Astrocyte (in vitro differentiated cells and primary cell): ENCODE results near the gene ALDOB. TPM values are rescaled to one million over a fixed set of nuclear protein-coding genes. Genes with fewer than 3 reads are reported as not detected.

ENCODE experiments used
- DNase-seq: peaks from one replicate; pipeline ENCODE4 v3.0.0-alpha.2; 2010; ENCODE audit warnings: low read depth
- FAIRE-seq: peaks from 2 replicates; lab custom pipeline; 2011; peaks lifted over from hg19 to GRCh38; lab: Jason Lieb, UNC
- H2AFZ ChIP-seq: 2 replicates; pipeline ENCODE4 v1.6.0; 2012; ENCODE audit warnings: low read depth, low read length, inconsistent platforms
- H3K27ac ChIP-seq: 2 replicates; pipeline ENCODE4 v1.5.1; 2011; ENCODE audit warnings: low read depth, low read length, inconsistent platforms
- H3K27me3 ChIP-seq: 2 replicates; pipeline ENCODE4 v1.6.0; 2011; ENCODE audit warnings: low read length, inconsistent platforms; ENCODE audit not compliant: insufficient read depth
- H3K36me3 ChIP-seq: 2 replicates; pipeline ENCODE4 v1.5.1; 2011; ENCODE audit warnings: low read length, inconsistent platforms; ENCODE audit not compliant: insufficient read depth
- H3K4me1 ChIP-seq: 2 replicates; pipeline ENCODE4 v1.5.1; 2011; ENCODE audit warnings: low read length, inconsistent platforms; ENCODE audit not compliant: insufficient read depth
- H3K4me2 ChIP-seq: 2 replicates; pipeline ENCODE4 v1.6.0; 2012; ENCODE audit warnings: low read length, inconsistent platforms
- H3K4me3 ChIP-seq: 2 replicates; pipeline ENCODE4 v1.5.1; 2011; ENCODE audit warnings: low read depth, mild to moderate bottlenecking, low read length, inconsistent platforms; ENCODE audit not compliant: insufficient read depth
- H3K79me2 ChIP-seq: 2 replicates; pipeline ENCODE4 v1.6.0; 2012; ENCODE audit warnings: mild to moderate bottlenecking, low read length, inconsistent platforms; ENCODE audit not compliant: insufficient read depth
- H3K9ac ChIP-seq: 2 replicates; pipeline ENCODE4 v1.6.0; 2012; ENCODE audit warnings: mild to moderate bottlenecking, low read length, inconsistent platforms
- H3K9me3 ChIP-seq: 2 replicates; pipeline ENCODE4 v1.5.1; 2012; ENCODE audit warnings: low read depth, mild to moderate bottlenecking, low read length, inconsistent platforms; ENCODE audit not compliant: insufficient read depth
- H4K20me1 ChIP-seq: 2 replicates; pipeline ENCODE4 v1.6.0; 2012; ENCODE audit warnings: low read length, inconsistent platforms; ENCODE audit not compliant: insufficient read depth
- H3K27ac Mint-ChIP-seq: one replicate; pipeline ENCODE4 v1.8.0; 2021; ENCODE audit warnings: mild to moderate bottlenecking, mixed read lengths; ENCODE audit not compliant: unreplicated experiment
- H3K27me3 Mint-ChIP-seq: one replicate; pipeline ENCODE4 v1.8.0; 2021; ENCODE audit warnings: low read depth, mixed read lengths; ENCODE audit not compliant: unreplicated experiment
- H3K36me3 Mint-ChIP-seq: one replicate; pipeline ENCODE4 v1.8.0; 2021; ENCODE audit warnings: low read depth, mixed read lengths; ENCODE audit not compliant: unreplicated experiment
- H3K4me1 Mint-ChIP-seq: one replicate; pipeline ENCODE4 v1.8.0; 2021; ENCODE audit warnings: low read depth, mixed read lengths; ENCODE audit not compliant: unreplicated experiment
- H3K4me3 Mint-ChIP-seq: one replicate; pipeline ENCODE4 v1.8.0; 2021; ENCODE audit warnings: mild to moderate bottlenecking, moderate library complexity, mixed read lengths; ENCODE audit not compliant: unreplicated experiment
- H3K9me3 Mint-ChIP-seq: one replicate; pipeline ENCODE4 v1.8.0; 2021; ENCODE audit warnings: mild to moderate bottlenecking, mixed read lengths; ENCODE audit not compliant: unreplicated experiment
- EZH2 ChIP-seq: IDR thresholded peaks from 2 replicates; pipeline ENCODE4 v1.6.1; 2012; ENCODE audit warnings: mild to moderate bottlenecking, low read length, inconsistent platforms; ENCODE audit not compliant: insufficient read depth
- total RNA-seq: library from RNA; stranded (reverse); gene quantifications from 2 replicates; pipeline ENCODE4 v1.2.1, GENCODE V29; 2021
- TF ChIP-seq, protein P1 (sequence below): IDR thresholded peaks from 2 replicates; pipeline ENCODE4 v1.5.1; 2011; ENCODE audit warnings: low read depth, mild to moderate bottlenecking, inconsistent platforms, low read length, moderate library complexity; ENCODE audit not compliant: insufficient read depth

The ALDOB gene
- total RNA-seq, 1 donor from 2014 or later = not detected

DNA sequence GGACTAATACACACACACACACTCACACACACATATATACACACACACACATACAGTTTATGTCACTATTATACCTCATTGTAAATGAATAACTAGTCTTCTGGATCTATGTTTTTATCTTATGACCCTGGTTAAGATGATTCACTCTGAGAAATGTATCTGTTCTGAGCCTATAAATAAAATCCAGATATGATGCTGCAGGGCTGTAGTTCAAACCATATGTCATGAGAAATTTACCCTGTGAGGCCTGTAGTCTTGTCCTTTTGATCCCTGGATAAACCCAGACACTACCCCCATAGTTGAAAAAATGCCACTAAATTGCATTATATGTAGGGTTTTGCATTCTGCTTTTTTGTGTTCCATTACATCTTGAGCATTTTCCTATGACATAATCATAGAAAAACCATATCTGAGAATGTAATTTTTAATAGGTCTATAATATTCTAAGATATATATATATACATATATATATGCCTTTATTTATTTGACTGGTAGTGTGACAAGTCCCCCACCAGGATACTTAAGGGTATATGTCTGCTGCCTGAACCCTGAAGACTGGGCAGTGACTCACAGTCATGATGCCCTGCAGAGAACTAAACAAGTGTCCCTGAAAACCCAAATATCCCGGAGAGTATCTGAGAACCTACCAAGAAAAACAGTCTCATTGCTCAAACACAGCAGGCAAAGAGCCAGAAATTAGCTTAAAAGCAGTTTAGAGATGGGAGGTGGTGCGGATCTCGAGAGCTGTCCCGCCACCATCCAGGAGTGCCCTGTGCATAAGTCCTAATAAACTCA, 18.4 kb upstream of the ALDOB start:
- H3K27ac Mint-ChIP-seq = no peak overlapping the region
- no peak for TF ChIP-seq EZH2
- TF ChIP-seq, protein P1, sequence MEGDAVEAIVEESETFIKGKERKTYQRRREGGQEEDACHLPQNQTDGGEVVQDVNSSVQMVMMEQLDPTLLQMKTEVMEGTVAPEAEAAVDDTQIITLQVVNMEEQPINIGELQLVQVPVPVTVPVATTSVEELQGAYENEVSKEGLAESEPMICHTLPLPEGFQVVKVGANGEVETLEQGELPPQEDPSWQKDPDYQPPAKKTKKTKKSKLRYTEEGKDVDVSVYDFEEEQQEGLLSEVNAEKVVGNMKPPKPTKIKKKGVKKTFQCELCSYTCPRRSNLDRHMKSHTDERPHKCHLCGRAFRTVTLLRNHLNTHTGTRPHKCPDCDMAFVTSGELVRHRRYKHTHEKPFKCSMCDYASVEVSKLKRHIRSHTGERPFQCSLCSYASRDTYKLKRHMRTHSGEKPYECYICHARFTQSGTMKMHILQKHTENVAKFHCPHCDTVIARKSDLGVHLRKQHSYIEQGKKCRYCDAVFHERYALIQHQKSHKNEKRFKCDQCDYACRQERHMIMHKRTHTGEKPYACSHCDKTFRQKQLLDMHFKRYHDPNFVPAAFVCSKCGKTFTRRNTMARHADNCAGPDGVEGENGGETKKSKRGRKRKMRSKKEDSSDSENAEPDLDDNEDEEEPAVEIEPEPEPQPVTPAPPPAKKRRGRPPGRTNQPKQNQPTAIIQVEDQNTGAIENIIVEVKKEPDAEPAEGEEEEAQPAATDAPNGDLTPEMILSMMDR = no peak
- Histone ChIP-seq H3K27ac (no peak overlapping the region), H3K79me2 (no peaks in the 10 kb centered on the region), H3K4me3 (no peak overlapping the region), H3K9ac (no peak overlapping the region), H3K4me2 (no peak overlapping the region), H3K27me3 (no peaks in the 10 kb centered on the region), H3K4me1 (no peaks in the 10 kb centered on the region), H3K36me3 (no peaks in the 10 kb centered on the region), H3K9me3 (no peaks in the 10 kb centered on the region), H4K20me1 (no peaks in the 10 kb centered on the region), H2AFZ (no peak overlapping the region)
- no peaks in the 10 kb centered on the region for H3K36me3 Mint-ChIP-seq
- H3K4me3 Mint-ChIP-seq = no peak overlapping the region
- DNase-seq = no peak
- no peak for FAIRE-seq
- peaks cover 5% of the 10 kb centered on the region for H3K4me1 Mint-ChIP-seq
- no peaks in the 10 kb centered on the region for H3K27me3 Mint-ChIP-seq
- peaks cover 12% of the 10 kb centered on the region for H3K9me3 Mint-ChIP-seq

DNA sequence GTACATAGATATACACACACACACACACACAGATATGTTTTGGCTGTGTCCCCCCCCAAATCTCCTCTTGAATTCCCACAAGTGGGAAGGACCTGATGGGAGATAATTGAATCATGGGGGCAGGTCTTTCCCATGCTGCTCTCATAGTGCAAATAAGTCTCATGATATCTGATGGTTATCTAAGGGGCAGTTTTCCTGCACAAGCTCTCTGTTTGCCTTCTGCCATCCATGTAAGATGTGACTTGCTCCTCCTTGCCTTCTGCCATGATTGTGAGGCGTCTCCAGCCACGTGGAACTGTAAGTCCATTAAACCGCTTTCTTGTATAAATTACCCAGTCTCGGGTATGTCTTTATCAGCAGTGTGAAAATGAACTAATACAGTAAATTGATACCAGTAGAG, 15.9 kb upstream of the ALDOB start:
- H3K4me3 Mint-ChIP-seq = no peak overlapping the region
- Histone ChIP-seq H3K36me3 (no peaks in the 10 kb centered on the region), H3K27ac (no peak overlapping the region), H3K4me1 (no peaks in the 10 kb centered on the region), H4K20me1 (no peaks in the 10 kb centered on the region), H3K4me2 (no peak overlapping the region), H3K4me3 (no peak overlapping the region), H2AFZ (no peak overlapping the region), H3K9me3 (no peaks in the 10 kb centered on the region), H3K27me3 (no peaks in the 10 kb centered on the region), H3K79me2 (no peaks in the 10 kb centered on the region), H3K9ac (no peak overlapping the region)
- peaks cover 12% of the 10 kb centered on the region for H3K9me3 Mint-ChIP-seq
- FAIRE-seq = no peak
- H3K4me1 Mint-ChIP-seq = peaks cover 5% of the 10 kb centered on the region
- TF ChIP-seq, protein P1 = no peak
- no peak for TF ChIP-seq EZH2
- H3K36me3 Mint-ChIP-seq = no peaks in the 10 kb centered on the region
- no peak for DNase-seq
- H3K27me3 Mint-ChIP-seq = no peaks in the 10 kb centered on the region
- no peak overlapping the region for H3K27ac Mint-ChIP-seq

DNA sequence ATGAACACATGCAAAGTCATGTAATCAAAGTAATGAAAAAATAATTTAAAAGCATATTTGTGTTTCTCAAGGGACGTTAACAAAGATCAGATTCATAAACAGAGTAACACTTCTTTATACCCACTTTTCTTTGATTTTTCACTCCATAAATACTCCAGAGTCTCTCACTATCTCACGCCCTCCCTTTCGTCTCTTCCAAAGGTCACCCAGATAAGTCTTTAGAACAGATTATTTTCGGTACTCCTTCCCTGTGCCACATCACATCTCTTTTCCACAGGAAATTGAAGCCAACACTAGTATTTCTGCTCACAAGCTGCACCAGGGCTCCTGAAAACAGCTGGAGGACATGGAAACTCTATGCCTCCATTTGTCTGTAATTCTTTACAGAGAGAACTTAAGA, 15.4 kb upstream of the ALDOB start:
- Histone ChIP-seq H3K4me3 (no peak overlapping the region), H3K36me3 (no peaks in the 10 kb centered on the region), H3K27ac (no peak overlapping the region), H3K79me2 (no peaks in the 10 kb centered on the region), H3K4me1 (no peaks in the 10 kb centered on the region), H3K27me3 (no peaks in the 10 kb centered on the region), H3K9ac (no peak overlapping the region), H3K9me3 (no peaks in the 10 kb centered on the region), H2AFZ (no peak overlapping the region), H4K20me1 (no peaks in the 10 kb centered on the region), H3K4me2 (no peak overlapping the region)
- Mint-ChIP-seq H3K27me3 (no peaks in the 10 kb centered on the region), H3K9me3 (peaks cover 12% of the 10 kb centered on the region), H3K4me1 (peaks cover 4% of the 10 kb centered on the region), H3K27ac (no peak overlapping the region), H3K4me3 (no peak overlapping the region), H3K36me3 (no peaks in the 10 kb centered on the region)
- FAIRE-seq (no peak), DNase-seq (no peak)
- TF ChIP-seq EZH2 = no peak
- TF ChIP-seq, protein P1 = no peak
